H4 (cell line): Measurements from ENCODE around the gene RCAN1. TPM values are rescaled to one million over a fixed set of nuclear protein-coding genes. Genes with fewer than 3 reads are reported as not detected.

Experiments used
- DNase-seq: peaks from one replicate; pipeline ENCODE4 v3.0.0-alpha.2; 2015; ENCODE audit warnings: low spot score
- total RNA-seq: library from RNA; depleted of rRNA; stranded (reverse); fragments of >200 nt; shearing (Covaris generic); gene quantifications from 2 replicates; pipeline ENCODE4 v1.2.3, GENCODE V29; 2014

RCAN1 gene
- total RNA-seq, 1 experiment from 2014 or later = 52.2 TPM

- DNase-seq = no peak
These were observed 71.9 kb downstream of the RCAN1 start for GRCh38 chr21:34543017-34543416.

GRCh38 chr21:34540206-34540605, 74.7 kb downstream of the RCAN1 start:
- DNase-seq = no peak

GRCh38 chr21:34537838-34538237, 77.1 kb downstream of the RCAN1 start:
- no peak for DNase-seq

GRCh38 chr21:34536820-34537219, 78.1 kb downstream of the RCAN1 start:
- no peak for DNase-seq

GRCh38 chr21:34536311-34536710, 78.6 kb downstream of the RCAN1 start:
- no peak for DNase-seq

GRCh38 chr21:34535886-34536285, 79.0 kb downstream of the RCAN1 start:
- no peak for DNase-seq

GRCh38 chr21:34534522-34534921, 80.4 kb downstream of the RCAN1 start:
- DNase-seq = peak; percentile 65

GRCh38 chr21:34533938-34534337, 81.0 kb downstream of the RCAN1 start:
- no peak for DNase-seq

GRCh38 chr21:34531399-34531798, 83.5 kb downstream of the RCAN1 start:
- no peak for DNase-seq

- DNase-seq = no peak
These were observed 84.7 kb downstream of the RCAN1 start for GRCh38 chr21:34530261-34530660.

- DNase-seq = no peak
These were observed 86.8 kb downstream of the RCAN1 start for GRCh38 chr21:34528131-34528561.

- DNase-seq = peak; percentile 100
These were observed 88.2 kb downstream of the RCAN1 start for GRCh38 chr21:34526618-34527290.

GRCh38 chr21:34526241-34526617, 88.7 kb downstream of the RCAN1 start:
- DNase-seq = no peak

- DNase-seq = no peak
These were observed 90.0 kb downstream of the RCAN1 start for GRCh38 chr21:34524646-34525601.

- no peak for DNase-seq
These were observed 91.8 kb downstream of the RCAN1 start for GRCh38 chr21:34523019-34523555.

GRCh38 chr21:34522284-34522683, 92.6 kb downstream of the RCAN1 start:
- no peak for DNase-seq

- DNase-seq = no peak
These were observed 93.4 kb downstream of the RCAN1 start for GRCh38 chr21:34521561-34521960.

GRCh38 chr21:34520764-34521508, 94.0 kb downstream of the RCAN1 start:
- DNase-seq = no peak

GRCh38 chr21:34520281-34520680, 94.6 kb downstream of the RCAN1 start:
- no peak for DNase-seq

- no peak for DNase-seq
These were observed 95.2 kb downstream of the RCAN1 start for GRCh38 chr21:34519694-34520093.

GRCh38 chr21:34519016-34519415, 95.9 kb downstream of the RCAN1 start:
- DNase-seq = no peak

- DNase-seq = no peak
These were observed 96.6 kb downstream of the RCAN1 start for GRCh38 chr21:34518301-34518700.
